Uterus (tissue), 4 donors: ENCODE data around the gene SPEF2. TPM values are rescaled to one million over a fixed set of nuclear protein-coding genes. Genes with fewer than 3 reads are reported as not detected.

Source experiments
- DNase-seq, 2 donors: peaks; one replicate each; pipeline ENCODE4 v3.0.0-alpha.2; 2019 to 2020
- H3K27ac ChIP-seq, 2 donors: fragments of 200-600 bp; sonication (generic); 1 replicate in 1 of 2; 2 replicates in 1 of 2; pipeline ENCODE4 v1.5.1; 2016 to 2018
- H3K27me3 ChIP-seq, 2 donors: fragments of 200-600 bp; sonication (generic); one replicate each; pipeline ENCODE4 v1.5.1; 2018 to 2019; ENCODE audit warnings: control low read depth in 1 of 2
- H3K36me3 ChIP-seq, 2 donors: fragments of 200-600 bp; sonication (generic); one replicate each; pipeline ENCODE4 v1.5.1; 2019; ENCODE audit warnings: control low read depth in 1 of 2
- H3K4me1 ChIP-seq, 2 donors: fragments of 200-600 bp; sonication (generic); one replicate each; pipeline ENCODE4 v1.5.1; 2018 to 2019; ENCODE audit warnings: control low read depth in 1 of 2
- H3K4me3 ChIP-seq, 2 donors: fragments of 200-600 bp; sonication (generic); 1 replicate in 1 of 2; 2 replicates in 1 of 2; pipeline ENCODE4 v1.5.1; 2018 to 2019; ENCODE audit warnings: mild to moderate bottlenecking in 1 of 2
- H3K9me3 ChIP-seq, 2 donors: fragments of 200-600 bp; sonication (generic); one replicate each; pipeline ENCODE4 v1.5.1; 2019; ENCODE audit warnings: control low read depth in 1 of 2
- POLR2A ChIP-seq, 2 donors: fragments of 450-650 bp; IDR thresholded peaks; one replicate each; pipeline ENCODE4 v1.6.1; 2016; ENCODE audit warnings: antibody characterized with exemption in 2 of 2, mild to moderate bottlenecking in 1 of 2, moderate library complexity in 1 of 2
- intact Hi-C: fragments of 100-400 bp; cut with DNase I; formaldehyde crosslinking; loops from one replicate; pipeline ENCODE4 v1.15.1; 2023; ENCODE audit warnings: low total_unique reads
- small RNA-seq: library from RNA; depleted of rRNA; stranded (forward); fragments of <200 nt; gene quantifications from one replicate; pipeline ENCODE3, GENCODE V24; 2016
- total RNA-seq, 4 donors: library from RNA; depleted of rRNA in 3 of 4; stranded (reverse); fragments of >200 nt in 3 of 4; gene quantifications; one replicate each; pipeline versions ENCODE4 v1.1.0 to v1.2.4, GENCODE V29; 2014 to 2023
- TF ChIP-seq, protein P1 (sequence below), 4 experiments: fragments of 200-600 bp in 2 of 4; fragments of 450-650 bp in 2 of 4; sonication (generic) in 2 of 4; IDR thresholded peaks; one replicate each; pipeline ENCODE4 v1.5.1; 2016 to 2019; ENCODE audit warnings: antibody characterized with exemption in 4 of 4, mild to moderate bottlenecking in 2 of 4, moderate library complexity in 1 of 4
- donor health status: DM: yes; HTN: yes; CAD: no.

SPEF2 gene
- total RNA-seq, 4 donors from 2014 or later, result 3.3 to 71.0 (median 20.9) TPM

DNA sequence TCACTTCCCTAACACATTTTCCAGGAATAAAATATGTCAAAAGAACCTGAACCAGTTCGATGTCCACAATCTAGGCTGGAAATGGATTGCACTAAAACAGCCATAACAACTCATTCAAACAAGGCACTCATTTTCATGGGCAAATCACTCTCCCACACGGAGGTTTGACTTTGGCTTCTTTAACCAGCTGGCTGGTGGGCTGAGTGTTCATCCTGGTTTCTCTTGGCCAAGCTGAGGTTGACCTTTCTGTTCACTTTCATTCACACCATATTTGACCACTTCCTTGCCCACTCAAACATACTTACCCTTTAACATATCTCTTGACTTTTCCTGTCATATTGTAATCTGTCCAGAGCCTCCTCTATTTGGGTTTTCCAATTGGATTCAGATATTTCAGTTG lies 244.5 kb downstream of the SPEF2 start:
- Histone ChIP-seq H3K4me3 (no peak overlapping the region), H3K9me3 (no peaks in the 10 kb centered on the region), H3K27ac (no peak overlapping the region), H3K4me1 (no peaks in the 10 kb centered on the region), H3K27me3 (no peaks in the 10 kb centered on the region), H3K36me3 (no peaks in the 10 kb centered on the region)
- TF ChIP-seq POLR2A (IDR thresholded peaks at IDR 0.05), result no peak
- TF ChIP-seq, protein P1, sequence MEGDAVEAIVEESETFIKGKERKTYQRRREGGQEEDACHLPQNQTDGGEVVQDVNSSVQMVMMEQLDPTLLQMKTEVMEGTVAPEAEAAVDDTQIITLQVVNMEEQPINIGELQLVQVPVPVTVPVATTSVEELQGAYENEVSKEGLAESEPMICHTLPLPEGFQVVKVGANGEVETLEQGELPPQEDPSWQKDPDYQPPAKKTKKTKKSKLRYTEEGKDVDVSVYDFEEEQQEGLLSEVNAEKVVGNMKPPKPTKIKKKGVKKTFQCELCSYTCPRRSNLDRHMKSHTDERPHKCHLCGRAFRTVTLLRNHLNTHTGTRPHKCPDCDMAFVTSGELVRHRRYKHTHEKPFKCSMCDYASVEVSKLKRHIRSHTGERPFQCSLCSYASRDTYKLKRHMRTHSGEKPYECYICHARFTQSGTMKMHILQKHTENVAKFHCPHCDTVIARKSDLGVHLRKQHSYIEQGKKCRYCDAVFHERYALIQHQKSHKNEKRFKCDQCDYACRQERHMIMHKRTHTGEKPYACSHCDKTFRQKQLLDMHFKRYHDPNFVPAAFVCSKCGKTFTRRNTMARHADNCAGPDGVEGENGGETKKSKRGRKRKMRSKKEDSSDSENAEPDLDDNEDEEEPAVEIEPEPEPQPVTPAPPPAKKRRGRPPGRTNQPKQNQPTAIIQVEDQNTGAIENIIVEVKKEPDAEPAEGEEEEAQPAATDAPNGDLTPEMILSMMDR (IDR thresholded peaks at IDR 0.05), result no peak
- no peak for DNase-seq
- intact Hi-C loops, result no loop called here

DNA sequence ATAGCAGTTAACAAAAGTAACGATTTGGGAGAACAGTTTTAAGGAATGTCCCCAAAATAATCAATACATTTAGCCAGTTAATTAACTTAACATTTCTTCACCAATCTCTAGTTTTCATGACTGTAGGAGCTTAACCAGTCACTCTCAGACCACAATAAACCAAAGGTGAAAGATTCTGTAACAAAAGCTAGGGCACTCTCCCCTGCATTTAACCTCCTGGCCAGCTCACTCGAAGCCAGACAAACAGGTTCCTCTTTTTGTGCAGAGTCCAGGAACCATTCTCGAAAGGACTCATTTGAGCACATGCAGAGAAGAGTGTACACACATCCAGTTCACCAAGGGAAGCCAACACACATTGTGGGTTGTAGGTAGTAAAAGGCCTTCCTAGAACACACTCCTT lies 245.5 kb downstream of the SPEF2 start:
- Histone ChIP-seq H3K36me3 (no peaks in the 10 kb centered on the region), H3K4me1 (no peaks in the 10 kb centered on the region), H3K27ac (no peak overlapping the region), H3K4me3 (no peak overlapping the region), H3K27me3 (no peaks in the 10 kb centered on the region), H3K9me3 (no peaks in the 10 kb centered on the region)
- DNase-seq, result no peak
- intact Hi-C loops, result no loop called here
- no peak for TF ChIP-seq POLR2A (IDR thresholded peaks at IDR 0.05)
- TF ChIP-seq, protein P1 (IDR thresholded peaks at IDR 0.05), result no peak

Small RNAs within 50 kb of the gene (small RNA-seq; reads per million reads assigned to genes)
- gene RNU7-130P, result not detected

Other genes starting within 250 kb of the SPEF2 start
- 1 to 10 TPM; 1.3 to 5.4 (median 3.8) TPM for gene IL7R, start 239.0 kb downstream of the SPEF2 start, total RNA-seq